ENCODE measurements around the gene TGFB1.
A peak's percentile ranks its signal among the peaks of the same experiment; 100 is the strongest.

TGFB1 gene

DNA sequence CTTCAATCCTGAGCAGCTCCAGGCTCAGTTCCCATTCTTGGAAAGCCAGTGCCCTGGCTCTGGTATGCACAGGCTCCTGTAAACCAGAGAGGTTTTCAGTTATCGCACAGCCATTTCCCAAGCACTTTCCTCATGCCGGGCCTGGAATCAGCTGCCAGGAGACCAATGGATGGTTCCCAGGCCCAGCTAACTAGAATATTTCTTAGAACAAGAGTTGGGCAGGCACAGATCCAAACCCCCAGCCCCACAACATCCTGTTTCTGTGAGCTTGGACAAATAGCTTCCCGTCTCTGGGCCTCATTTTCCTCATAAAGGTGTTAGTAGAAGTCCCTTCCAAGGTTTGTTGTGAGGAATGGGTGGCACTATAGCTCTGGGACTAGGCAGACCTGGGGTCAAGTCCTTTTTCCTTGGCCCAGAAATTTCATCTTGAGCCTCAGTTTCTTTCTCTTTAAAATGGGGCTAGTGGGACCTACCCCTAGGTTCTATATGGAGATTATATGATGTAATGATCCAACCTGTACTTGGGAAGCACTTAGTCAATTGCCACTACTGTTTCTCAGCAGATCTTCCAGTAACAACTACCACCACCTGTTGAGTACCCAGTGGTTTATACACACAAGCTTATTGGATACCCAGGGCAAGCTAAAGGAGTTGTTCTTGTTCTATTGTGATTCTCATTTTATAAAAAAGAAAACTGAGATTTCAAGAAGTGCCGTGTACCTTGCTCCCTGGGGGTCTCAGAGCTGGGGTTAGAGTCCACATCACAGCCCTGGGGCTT is 48.8 kb downstream of the TGFB1 start:
- no peak for DNase-seq (ENCODE audit: low spot score)
- TF ChIP-seq, protein P1, sequence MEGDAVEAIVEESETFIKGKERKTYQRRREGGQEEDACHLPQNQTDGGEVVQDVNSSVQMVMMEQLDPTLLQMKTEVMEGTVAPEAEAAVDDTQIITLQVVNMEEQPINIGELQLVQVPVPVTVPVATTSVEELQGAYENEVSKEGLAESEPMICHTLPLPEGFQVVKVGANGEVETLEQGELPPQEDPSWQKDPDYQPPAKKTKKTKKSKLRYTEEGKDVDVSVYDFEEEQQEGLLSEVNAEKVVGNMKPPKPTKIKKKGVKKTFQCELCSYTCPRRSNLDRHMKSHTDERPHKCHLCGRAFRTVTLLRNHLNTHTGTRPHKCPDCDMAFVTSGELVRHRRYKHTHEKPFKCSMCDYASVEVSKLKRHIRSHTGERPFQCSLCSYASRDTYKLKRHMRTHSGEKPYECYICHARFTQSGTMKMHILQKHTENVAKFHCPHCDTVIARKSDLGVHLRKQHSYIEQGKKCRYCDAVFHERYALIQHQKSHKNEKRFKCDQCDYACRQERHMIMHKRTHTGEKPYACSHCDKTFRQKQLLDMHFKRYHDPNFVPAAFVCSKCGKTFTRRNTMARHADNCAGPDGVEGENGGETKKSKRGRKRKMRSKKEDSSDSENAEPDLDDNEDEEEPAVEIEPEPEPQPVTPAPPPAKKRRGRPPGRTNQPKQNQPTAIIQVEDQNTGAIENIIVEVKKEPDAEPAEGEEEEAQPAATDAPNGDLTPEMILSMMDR (IDR thresholded peaks at IDR 0.05; ENCODE audit: extremely low read depth, missing control alignments): no peak

DNA sequence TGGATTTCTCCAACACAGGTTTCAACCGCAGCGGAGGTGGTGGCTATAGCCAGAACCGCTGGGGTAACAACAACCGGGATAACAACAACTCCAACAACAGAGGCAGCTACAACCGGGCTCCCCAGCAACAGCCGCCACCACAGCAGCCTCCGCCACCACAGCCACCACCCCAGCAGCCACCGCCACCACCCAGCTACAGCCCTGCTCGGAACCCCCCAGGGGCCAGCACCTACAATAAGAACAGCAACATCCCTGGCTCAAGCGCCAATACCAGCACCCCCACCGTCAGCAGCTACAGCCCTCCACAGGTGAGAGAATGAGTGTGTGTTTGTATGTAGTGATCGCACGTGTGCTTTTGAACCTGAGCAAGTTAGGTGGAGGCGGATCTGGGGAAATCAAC is 49.8 kb downstream of the TGFB1 start:
- DNase-seq (ENCODE audit: low spot score): no peak
- TF ChIP-seq, protein P1 (IDR thresholded peaks at IDR 0.05; ENCODE audit: extremely low read depth, missing control alignments): no peak

DNA sequence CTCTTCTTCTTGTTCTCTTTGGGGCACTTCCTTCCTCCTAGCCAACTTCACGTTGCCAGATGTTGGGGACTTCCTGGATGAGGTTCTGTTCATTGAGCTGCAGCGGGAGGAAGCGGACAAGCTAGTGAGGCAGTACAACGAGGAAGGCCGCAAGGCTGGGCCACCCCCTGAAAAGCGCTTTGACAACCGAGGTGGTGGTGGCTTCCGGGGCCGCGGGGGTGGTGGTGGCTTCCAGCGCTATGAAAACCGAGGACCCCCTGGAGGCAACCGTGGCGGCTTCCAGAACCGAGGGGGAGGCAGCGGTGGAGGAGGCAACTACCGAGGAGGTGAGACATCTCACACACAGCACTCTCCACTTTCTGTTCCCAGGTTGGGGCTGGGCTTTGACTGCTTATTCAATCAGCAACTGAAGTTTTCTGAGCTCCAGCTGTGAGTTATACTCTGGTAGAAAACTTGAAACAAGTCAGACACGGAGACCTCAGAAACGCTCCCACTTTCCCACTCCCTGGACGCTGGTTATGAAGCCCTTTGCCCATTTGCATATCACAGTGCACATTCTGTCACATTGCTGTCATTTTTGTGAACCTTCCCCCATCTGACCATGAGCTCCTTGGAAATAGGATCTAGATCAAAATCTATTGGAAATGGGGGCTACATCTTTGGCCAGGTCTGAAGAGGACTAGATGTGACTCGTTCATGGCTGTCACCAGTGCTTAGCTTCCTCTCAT is 50.9 kb downstream of the TGFB1 start:
- TF ChIP-seq, protein P1 (IDR thresholded peaks at IDR 0.05; ENCODE audit: extremely low read depth, missing control alignments): no peak
- DNase-seq (ENCODE audit: low spot score): peak; percentile 78

DNA sequence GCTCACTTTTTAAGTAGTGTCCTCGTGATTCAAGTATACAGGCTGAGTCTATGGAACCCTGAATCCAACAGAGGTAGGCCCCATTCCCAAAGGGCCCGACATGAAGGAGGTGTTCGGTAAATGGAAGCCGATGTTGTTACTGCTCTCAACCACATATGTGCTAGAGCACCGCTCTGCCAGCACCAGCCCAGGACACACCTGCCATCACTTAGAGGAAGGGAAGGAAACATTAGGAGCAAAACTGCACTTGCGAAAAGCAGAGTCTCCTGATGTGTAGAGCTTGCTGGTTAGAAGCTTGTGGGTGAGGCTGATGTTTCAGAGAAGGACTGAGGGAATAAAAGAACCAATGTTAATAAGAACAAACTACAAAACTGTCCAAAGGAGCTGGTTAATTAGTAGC is 53.2 kb downstream of the TGFB1 start:
- DNase-seq (ENCODE audit: low spot score): no peak

DNA sequence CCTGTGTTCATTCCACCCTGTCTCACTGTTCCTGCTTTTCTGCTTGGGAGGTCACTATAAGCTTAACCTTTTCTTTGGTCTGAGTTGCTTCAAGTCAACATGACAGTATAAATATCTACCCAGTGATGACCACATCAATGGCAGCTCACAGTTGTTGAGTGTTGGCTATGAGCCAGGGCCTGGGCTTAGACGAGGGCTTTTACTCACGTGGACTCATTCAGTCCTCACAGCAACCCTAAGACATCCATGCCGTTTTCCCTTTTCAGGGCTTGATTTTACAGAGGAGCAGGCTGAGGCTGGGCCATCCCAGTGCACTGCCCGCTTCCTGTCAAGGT is 54.0 kb downstream of the TGFB1 start:
- TF ChIP-seq, protein P1 (IDR thresholded peaks at IDR 0.05; ENCODE audit: extremely low read depth, missing control alignments): no peak
- DNase-seq (ENCODE audit: low spot score): no peak

More for the DNA sequence above, 53.2 kb downstream of the TGFB1 start:
- TF ChIP-seq, protein P1 (IDR thresholded peaks at IDR 0.05; ENCODE audit: extremely low read depth, missing control alignments): no peak

DNA sequence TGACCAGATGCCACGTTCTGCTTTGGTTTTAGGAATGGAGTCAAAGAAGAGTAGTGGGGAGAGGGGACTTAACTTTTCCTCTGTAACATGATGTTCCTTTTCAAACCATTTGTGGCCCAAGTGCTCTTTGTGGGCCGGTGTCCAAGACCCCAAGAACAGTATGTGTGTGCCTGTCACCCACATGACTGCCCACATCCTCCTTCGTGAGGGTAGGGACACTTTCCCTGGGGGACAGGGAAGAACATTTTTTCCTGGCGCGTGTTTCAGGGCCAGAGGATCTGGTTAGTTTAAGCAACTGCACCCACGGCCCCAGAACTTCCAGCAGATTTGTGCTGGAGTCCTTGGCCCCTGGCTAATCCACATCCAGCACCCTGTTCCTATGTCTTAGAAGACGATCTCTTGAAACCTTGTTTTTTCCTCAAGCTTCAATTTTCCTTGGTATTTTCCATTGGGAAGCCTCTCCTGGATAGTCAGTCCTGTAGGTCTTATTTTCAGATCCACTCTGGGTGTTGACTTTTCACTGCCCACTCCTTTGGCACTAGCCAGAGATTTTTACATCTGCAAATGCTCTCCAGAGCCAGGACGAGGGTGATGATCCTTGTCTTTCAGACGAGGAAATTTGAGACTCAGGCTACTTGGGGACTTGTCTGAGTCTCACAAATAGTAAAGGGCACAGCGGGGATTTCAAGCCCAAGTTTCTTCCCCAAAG is 54.5 kb downstream of the TGFB1 start:
- DNase-seq (ENCODE audit: low spot score): no peak
- TF ChIP-seq, protein P1 (IDR thresholded peaks at IDR 0.05; ENCODE audit: extremely low read depth, missing control alignments): no peak
